Jurkat, Clone E6-1 (cell line): ENCODE data around the gene EVA1A.

Experiments
- DNase-seq: peaks from one replicate; pipeline ENCODE4 v3.0.0-alpha.2; 2011; ENCODE audit warnings: low read depth, low spot score
- H3K4me3 ChIP-seq: 2 replicates; pipeline ENCODE4 v1.5.1; 2011; ENCODE audit warnings: mild to moderate bottlenecking, low read length, control low read depth, moderate library complexity

Gene EVA1A

GRCh38 chr2:75524276-75524911 lies 36.3 kb downstream of the EVA1A start:
- no peak for DNase-seq
- H3K4me3 ChIP-seq = no peak overlapping the region

GRCh38 chr2:75523313-75524275 lies 37.1 kb downstream of the EVA1A start:
- peak; percentile 14 for DNase-seq
- no peak overlapping the region for H3K4me3 ChIP-seq

- H3K4me3 ChIP-seq = no peak overlapping the region
- DNase-seq = no peak
These were observed 38.0 kb downstream of the EVA1A start for GRCh38 chr2:75522543-75523312.

- no peak for DNase-seq
- no peak overlapping the region for H3K4me3 ChIP-seq
These were observed 39.4 kb downstream of the EVA1A start for GRCh38 chr2:75521225-75521872.

GRCh38 chr2:75519843-75520242 lies 40.9 kb downstream of the EVA1A start:
- H3K4me3 ChIP-seq = no peak overlapping the region
- DNase-seq = no peak

GRCh38 chr2:75518638-75519465 lies 41.9 kb downstream of the EVA1A start:
- H3K4me3 ChIP-seq = no peak overlapping the region
- DNase-seq = no peak

GRCh38 chr2:75517547-75518230 lies 43.0 kb downstream of the EVA1A start:
- no peak for DNase-seq
- no peak overlapping the region for H3K4me3 ChIP-seq

GRCh38 chr2:75516378-75517360 lies 44.1 kb downstream of the EVA1A start:
- no peak overlapping the region for H3K4me3 ChIP-seq
- no peak for DNase-seq

GRCh38 chr2:75515584-75516368 lies 45.0 kb downstream of the EVA1A start:
- no peak for DNase-seq

GRCh38 chr2:75513616-75514170 lies 47.0 kb downstream of the EVA1A start:
- H3K4me3 ChIP-seq = no peak overlapping the region
- DNase-seq = no peak

More at GRCh38 chr2:75515584-75516368, 45.0 kb downstream of the EVA1A start:
- no peak overlapping the region for H3K4me3 ChIP-seq

GRCh38 chr2:75512455-75513212 lies 48.1 kb downstream of the EVA1A start:
- no peak overlapping the region for H3K4me3 ChIP-seq
- no peak for DNase-seq

GRCh38 chr2:75506101-75506697 lies 54.5 kb downstream of the EVA1A start:
- H3K4me3 ChIP-seq = no peak overlapping the region
- no peak for DNase-seq

GRCh38 chr2:75505012-75505411 lies 55.7 kb downstream of the EVA1A start:
- DNase-seq = no peak
- no peak overlapping the region for H3K4me3 ChIP-seq

- no peak for DNase-seq
These were observed 57.6 kb downstream of the EVA1A start for GRCh38 chr2:75503048-75503607.

More at GRCh38 chr2:75503048-75503607, 57.6 kb downstream of the EVA1A start:
- H3K4me3 ChIP-seq = no peak overlapping the region
